NCI-H774 (cell line): ENCODE results near the gene PRRT1.
"Not testable (repeated sequence)": the region's sequence is repeated elsewhere in the genome, so short reads cannot be mapped to it uniquely, and the experiment has no call there.

Experiments
- DNase-seq: peaks from one replicate; lab custom pipeline; 2025; lab: John Stamatoyannopoulos, UW

The PRRT1 gene

GRCh38 chr6:32149932-32150870 lies 1.5 kb downstream of the PRRT1 start:
- DNase-seq: no peak

GRCh38 chr6:32149092-32149755 lies 2.5 kb downstream of the PRRT1 start:
- DNase-seq: no peak

GRCh38 chr6:32148289-32149091 lies 3.2 kb downstream of the PRRT1 start:
- no peak for DNase-seq

- no peak for DNase-seq
Observed at GRCh38 chr6:32147401-32148132, 4.2 kb downstream of the PRRT1 start.

GRCh38 chr6:32146687-32147086 lies 5.1 kb downstream of the PRRT1 start:
- no peak for DNase-seq

- DNase-seq: no peak
Observed at GRCh38 chr6:32146287-32146686, 5.5 kb downstream of the PRRT1 start.

GRCh38 chr6:32144238-32144637 lies 7.5 kb downstream of the PRRT1 start:
- not testable (repeated sequence) for DNase-seq

- DNase-seq: no peak
Observed at GRCh38 chr6:32140420-32141046, 11.2 kb downstream of the PRRT1 start.

- DNase-seq: no peak
Observed at GRCh38 chr6:32139590-32139989, 12.1 kb downstream of the PRRT1 start.

- no peak for DNase-seq
Observed at GRCh38 chr6:32137454-32137853, 14.3 kb downstream of the PRRT1 start.

GRCh38 chr6:32133786-32134185 lies 18.0 kb downstream of the PRRT1 start:
- DNase-seq: no peak

GRCh38 chr6:32132110-32132509 lies 19.6 kb downstream of the PRRT1 start:
- DNase-seq: no peak

- DNase-seq: no peak
Observed at GRCh38 chr6:32131439-32131948, 20.2 kb downstream of the PRRT1 start.

- no peak for DNase-seq
Observed at GRCh38 chr6:32129297-32130088, 22.2 kb downstream of the PRRT1 start.

GRCh38 chr6:32128751-32129296 lies 22.9 kb downstream of the PRRT1 start:
- DNase-seq: no peak

GRCh38 chr6:32127717-32128592 lies 23.8 kb downstream of the PRRT1 start, which contains the start of gene ATF6B:
ATF6B (minus strand) TSS chr6:32128246; CDS start chr6:32128207, 39 bp downstream.
- peak; percentile 98 for DNase-seq

GRCh38 chr6:32127409-32127716 lies 24.4 kb downstream of the PRRT1 start:
- DNase-seq: no peak

GRCh38 chr6:32126880-32127279 lies 24.9 kb downstream of the PRRT1 start:
- DNase-seq: no peak

GRCh38 chr6:32123681-32124080 lies 28.1 kb downstream of the PRRT1 start:
- DNase-seq: no peak
